ENCODE data around the gene TNS4.
A peak's percentile ranks its signal among the peaks of the same experiment; 100 is the strongest.

TNS4 gene

GRCh38 chr17:40469805-40470675 is 31.4 kb downstream of the TNS4 start:
- Histone ChIP-seq H3K79me1 (ENCODE audit: low read length) (no peaks in the 10 kb centered on the region), H2BK5ac (ENCODE audit: low read length) (no peak overlapping the region), H4K5ac (ENCODE audit: low read length) (no peak overlapping the region), H2BK120ac (ENCODE audit: low read depth, low read length) (no peak overlapping the region), H4K8ac (ENCODE audit: low read depth, low read length) (no peak overlapping the region), H3K56ac (ENCODE audit: low read length) (no peak overlapping the region), H2AK5ac (ENCODE audit: low read length) (no peak overlapping the region), H3K4me1 (ENCODE audit: control insufficient read depth, low read depth, low read length) (peaks cover 2% of the 10 kb centered on the region), H3K36me3 (ENCODE audit: control insufficient read depth, insufficient read depth, low read length) (no peaks in the 10 kb centered on the region), H3K23ac (ENCODE audit: low read length) (no peak overlapping the region), H3K9ac (ENCODE audit: low read length) (no peak overlapping the region), H3K79me2 (ENCODE audit: control insufficient read depth, insufficient read depth, low read length) (no peaks in the 10 kb centered on the region), H3K27ac (ENCODE audit: low read depth, low read length) (no peak overlapping the region), H3K27me3 (ENCODE audit: insufficient read depth, low read length, poor library complexity) (no peaks in the 10 kb centered on the region), H3K4me3 (ENCODE audit: low read length) (no peak overlapping the region), H3K18ac (ENCODE audit: low read length) (no peak overlapping the region), H2BK15ac (replicated peaks; ENCODE audit: low read depth) (no peak overlapping the region), H3K4me2 (ENCODE audit: low read length) (no peak overlapping the region), H3K4ac (ENCODE audit: low read depth, low read length) (no peak overlapping the region)
- no peak for DNase-seq
- no CpG with 5 or more reads among the region's 4 CpGs for WGBS (ENCODE audit: extremely low coverage, insufficient coverage, low lambda C conversion rate)

DNA sequence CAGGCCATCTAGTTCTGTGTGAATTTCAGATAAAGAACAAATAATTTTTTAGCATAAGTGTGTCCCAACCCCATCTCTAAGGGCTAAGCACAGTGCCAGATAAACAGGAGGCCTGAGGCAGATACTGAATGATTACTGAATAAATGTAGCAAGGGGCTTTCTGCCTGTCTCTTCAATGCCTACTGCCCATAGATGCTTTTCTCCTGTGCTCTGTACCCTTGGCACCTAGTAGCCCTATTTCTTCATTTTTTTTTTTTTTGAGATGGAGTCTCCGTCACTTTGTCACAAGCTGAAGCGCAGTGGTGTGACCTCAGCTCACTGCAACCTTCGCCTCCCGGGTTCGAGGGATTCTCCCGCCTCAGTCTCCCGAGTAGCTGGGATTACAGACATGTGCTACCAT is 32.9 kb downstream of the TNS4 start:
- H3K18ac ChIP-seq (ENCODE audit: low read length): no peak overlapping the region
- H3K79me1 ChIP-seq (ENCODE audit: low read length): no peaks in the 10 kb centered on the region
- no peak overlapping the region for H3K23ac ChIP-seq (ENCODE audit: low read length)
- H3K4me2 ChIP-seq (ENCODE audit: low read length): no peak overlapping the region
- no peak overlapping the region for H2BK5ac ChIP-seq (ENCODE audit: low read length)
- no peak overlapping the region for H3K4ac ChIP-seq (ENCODE audit: low read depth, low read length)
- H3K27ac ChIP-seq (ENCODE audit: low read depth, low read length): no peak overlapping the region
- H2BK15ac ChIP-seq (replicated peaks; ENCODE audit: low read depth): no peak overlapping the region
- WGBS (ENCODE audit: extremely low coverage, insufficient coverage, low lambda C conversion rate): no CpG with 5 or more reads among the region's 7 CpGs
- H3K27me3 ChIP-seq (ENCODE audit: insufficient read depth, low read length, poor library complexity): no peaks in the 10 kb centered on the region
- no peak overlapping the region for H3K56ac ChIP-seq (ENCODE audit: low read length)
- H3K79me2 ChIP-seq (ENCODE audit: control insufficient read depth, insufficient read depth, low read length): no peaks in the 10 kb centered on the region
- H3K4me3 ChIP-seq (ENCODE audit: low read length): no peak overlapping the region
- no peak for DNase-seq
- no peak overlapping the region for H4K8ac ChIP-seq (ENCODE audit: low read depth, low read length)
- no peak overlapping the region for H4K5ac ChIP-seq (ENCODE audit: low read length)
- no peak overlapping the region for H2BK120ac ChIP-seq (ENCODE audit: low read depth, low read length)
- no peak overlapping the region for H3K9ac ChIP-seq (ENCODE audit: low read length)
- no peaks in the 10 kb centered on the region for H3K36me3 ChIP-seq (ENCODE audit: control insufficient read depth, insufficient read depth, low read length)
- peaks cover 2% of the 10 kb centered on the region for H3K4me1 ChIP-seq (ENCODE audit: control insufficient read depth, low read depth, low read length)
- H2AK5ac ChIP-seq (ENCODE audit: low read length): no peak overlapping the region

DNA sequence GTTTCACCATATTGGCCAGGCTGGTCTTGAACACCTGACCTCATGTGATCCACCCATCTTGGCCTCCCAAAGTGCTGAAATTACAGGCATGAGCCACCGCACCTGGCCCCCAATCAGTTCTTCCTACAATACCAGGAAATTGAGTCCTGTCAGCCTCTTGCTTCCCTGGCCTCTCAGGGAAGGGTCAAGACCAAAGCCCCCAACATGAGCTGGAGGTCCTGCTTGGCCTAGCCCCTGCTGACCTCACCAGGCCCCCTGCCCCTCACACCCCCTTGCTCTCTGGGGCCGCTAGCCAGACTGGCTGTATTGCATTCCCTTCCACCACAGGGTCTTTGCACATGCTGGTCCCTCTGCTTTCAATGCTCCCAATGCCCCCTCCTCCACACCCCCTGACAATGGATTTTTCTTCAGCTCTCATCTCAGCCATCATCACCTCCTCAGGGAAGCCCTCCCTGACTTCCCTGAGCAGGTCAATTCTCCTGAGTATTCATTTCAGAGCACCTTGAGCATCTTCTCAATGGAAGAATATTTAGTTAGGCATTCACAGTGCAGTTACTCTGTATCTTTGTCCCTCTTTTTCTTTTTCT is 34.0 kb downstream of the TNS4 start:
- no CpG with 5 or more reads among the region's 2 CpGs for WGBS (ENCODE audit: extremely low coverage, insufficient coverage, low lambda C conversion rate)
- peaks cover 4% of the 10 kb centered on the region for H3K4me1 ChIP-seq (ENCODE audit: control insufficient read depth, low read depth, low read length)
- H4K5ac ChIP-seq (ENCODE audit: low read length): no peak overlapping the region
- no peak overlapping the region for H4K8ac ChIP-seq (ENCODE audit: low read depth, low read length)
- H3K4me3 ChIP-seq (ENCODE audit: low read length): no peak overlapping the region
- no peak overlapping the region for H3K4me2 ChIP-seq (ENCODE audit: low read length)
- H3K27ac ChIP-seq (ENCODE audit: low read depth, low read length): no peak overlapping the region
- no peaks in the 10 kb centered on the region for H3K27me3 ChIP-seq (ENCODE audit: insufficient read depth, low read length, poor library complexity)
- no peak overlapping the region for H3K18ac ChIP-seq (ENCODE audit: low read length)
- H3K4ac ChIP-seq (ENCODE audit: low read depth, low read length): no peak overlapping the region
- H3K79me2 ChIP-seq (ENCODE audit: control insufficient read depth, insufficient read depth, low read length): no peaks in the 10 kb centered on the region
- DNase-seq: no peak
- no peak overlapping the region for H2BK15ac ChIP-seq (replicated peaks; ENCODE audit: low read depth)
- no peak overlapping the region for H2BK120ac ChIP-seq (ENCODE audit: low read depth, low read length)
- H2BK5ac ChIP-seq (ENCODE audit: low read length): no peak overlapping the region
- no peaks in the 10 kb centered on the region for H3K79me1 ChIP-seq (ENCODE audit: low read length)
- H3K9ac ChIP-seq (ENCODE audit: low read length): no peak overlapping the region
- no peak overlapping the region for H2AK5ac ChIP-seq (ENCODE audit: low read length)
- H3K56ac ChIP-seq (ENCODE audit: low read length): no peak overlapping the region
- no peak overlapping the region for H3K23ac ChIP-seq (ENCODE audit: low read length)
- no peaks in the 10 kb centered on the region for H3K36me3 ChIP-seq (ENCODE audit: control insufficient read depth, insufficient read depth, low read length)

DNA sequence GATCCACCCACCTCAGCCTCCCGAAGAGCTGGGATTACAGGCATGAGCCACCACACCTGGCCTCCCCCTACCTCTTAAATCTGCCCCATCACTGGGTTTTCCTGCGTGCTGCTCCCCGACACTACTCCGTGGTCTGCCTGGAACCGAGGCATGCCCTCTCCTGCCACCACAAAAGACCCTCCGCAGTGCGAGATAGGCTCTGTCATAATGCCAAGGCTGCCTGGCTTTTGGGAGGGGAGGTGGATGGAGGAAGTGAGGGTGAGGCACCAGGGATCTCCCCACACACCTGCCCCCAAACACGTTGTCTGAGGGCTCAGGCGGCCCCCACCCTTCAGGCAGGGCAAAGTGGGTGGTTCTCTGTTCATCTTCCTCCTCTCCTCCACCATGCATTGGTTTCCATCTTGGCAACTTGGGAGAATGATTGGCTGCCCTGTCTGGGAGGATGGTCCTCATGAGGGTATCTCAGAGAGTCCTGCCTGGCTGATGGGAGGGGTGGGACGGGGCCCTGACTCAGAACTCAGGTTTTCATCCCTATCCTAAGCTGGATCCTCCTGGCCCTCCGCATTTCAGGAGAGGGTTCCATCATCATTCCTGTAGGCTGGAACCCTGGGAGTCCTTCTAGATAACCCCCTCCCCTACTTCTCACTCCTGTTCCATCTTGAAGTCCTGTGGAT is 35.0 kb downstream of the TNS4 start:
- Histone ChIP-seq H3K27ac (ENCODE audit: low read depth, low read length) (no peak overlapping the region), H3K23ac (ENCODE audit: low read length) (peak overlapping the region; percentile 18), H3K27me3 (ENCODE audit: insufficient read depth, low read length, poor library complexity) (no peaks in the 10 kb centered on the region), H3K4ac (ENCODE audit: low read depth, low read length) (no peak overlapping the region), H3K4me1 (ENCODE audit: control insufficient read depth, low read depth, low read length) (peaks cover 4% of the 10 kb centered on the region), H2BK15ac (replicated peaks; ENCODE audit: low read depth) (no peak overlapping the region), H3K79me2 (ENCODE audit: control insufficient read depth, insufficient read depth, low read length) (no peaks in the 10 kb centered on the region), H3K4me2 (ENCODE audit: low read length) (no peak overlapping the region), H2BK5ac (ENCODE audit: low read length) (no peak overlapping the region), H3K9ac (ENCODE audit: low read length) (no peak overlapping the region), H3K18ac (ENCODE audit: low read length) (no peak overlapping the region), H4K8ac (ENCODE audit: low read depth, low read length) (no peak overlapping the region), H2BK120ac (ENCODE audit: low read depth, low read length) (no peak overlapping the region), H2AK5ac (ENCODE audit: low read length) (no peak overlapping the region), H3K79me1 (ENCODE audit: low read length) (no peaks in the 10 kb centered on the region), H3K56ac (ENCODE audit: low read length) (peak overlapping the region; percentile 7), H3K36me3 (ENCODE audit: control insufficient read depth, insufficient read depth, low read length) (no peaks in the 10 kb centered on the region), H4K5ac (ENCODE audit: low read length) (no peak overlapping the region), H3K4me3 (ENCODE audit: low read length) (no peak overlapping the region)
- WGBS (ENCODE audit: extremely low coverage, insufficient coverage, low lambda C conversion rate): no CpG with 5 or more reads among the region's 11 CpGs
- DNase-seq: no peak

GRCh38 chr17:40464392-40464855 is 37.0 kb downstream of the TNS4 start:
- Histone ChIP-seq H3K27me3 (ENCODE audit: insufficient read depth, low read length, poor library complexity) (no peaks in the 10 kb centered on the region), H3K23ac (ENCODE audit: low read length) (no peak overlapping the region), H2BK5ac (ENCODE audit: low read length) (no peak overlapping the region), H3K36me3 (ENCODE audit: control insufficient read depth, insufficient read depth, low read length) (no peaks in the 10 kb centered on the region), H3K27ac (ENCODE audit: low read depth, low read length) (no peak overlapping the region), H3K4ac (ENCODE audit: low read depth, low read length) (no peak overlapping the region), H3K79me2 (ENCODE audit: control insufficient read depth, insufficient read depth, low read length) (no peaks in the 10 kb centered on the region), H2AK5ac (ENCODE audit: low read length) (no peak overlapping the region), H2BK15ac (replicated peaks; ENCODE audit: low read depth) (no peak overlapping the region), H3K4me2 (ENCODE audit: low read length) (no peak overlapping the region), H3K18ac (ENCODE audit: low read length) (no peak overlapping the region), H3K56ac (ENCODE audit: low read length) (no peak overlapping the region), H4K8ac (ENCODE audit: low read depth, low read length) (no peak overlapping the region), H2BK120ac (ENCODE audit: low read depth, low read length) (no peak overlapping the region), H4K5ac (ENCODE audit: low read length) (no peak overlapping the region), H3K4me1 (ENCODE audit: control insufficient read depth, low read depth, low read length) (peaks cover 2% of the 10 kb centered on the region), H3K79me1 (ENCODE audit: low read length) (no peaks in the 10 kb centered on the region), H3K4me3 (ENCODE audit: low read length) (no peak overlapping the region), H3K9ac (ENCODE audit: low read length) (no peak overlapping the region)
- WGBS (ENCODE audit: extremely low coverage, insufficient coverage, low lambda C conversion rate): no CpG with 5 or more reads among the region's 5 CpGs
- DNase-seq: no peak
